Adrenal gland (tissue), 5 donors: ENCODE results near the gene IFI27L1.

Experiments used
- POLR2A ChIP-seq, 2 donors: fragments of 450-650 bp; IDR thresholded peaks; one replicate each; pipeline ENCODE4 v1.6.1; 2017; ENCODE audit warnings: antibody characterized with exemption in 2 of 2, mild to moderate bottlenecking in 2 of 2, moderate library complexity in 1 of 2
- TF ChIP-seq, protein P1 (sequence below), 6 experiments: fragments of 450-650 bp in 4 of 6; fragments of 200-600 bp in 2 of 6; sonication (generic) in 1 of 6; IDR thresholded peaks; 1 replicate in 5 of 6; 2 replicates in 1 of 6; pipeline versions ENCODE4 v1.5.1 to v1.8.0; 2016 to 2021; ENCODE audit warnings: antibody characterized with exemption in 6 of 6, mild to moderate bottlenecking in 2 of 6, moderate library complexity in 1 of 6
- donor health status: DM: no; HTN: no; CAD: no.

DNA sequence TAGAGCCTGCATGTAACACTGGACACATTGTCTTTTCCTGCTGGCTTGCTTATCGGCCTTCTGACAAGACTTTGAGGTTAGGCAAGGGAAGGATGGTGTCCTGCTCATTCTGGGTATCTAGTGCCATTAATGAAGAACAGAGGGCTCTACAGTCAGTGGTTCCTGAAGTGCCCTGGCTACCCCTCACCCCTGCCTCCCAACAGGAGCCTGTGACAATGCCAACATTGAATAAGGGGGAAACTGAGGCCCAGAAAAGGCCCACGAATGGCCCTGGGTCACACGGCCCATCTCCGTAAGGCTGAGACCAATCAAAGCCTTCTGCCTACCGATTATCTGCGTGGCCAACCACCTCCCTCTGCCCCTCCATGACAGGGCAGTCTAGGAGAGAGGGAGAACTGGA is 46.2 kb downstream of the IFI27L1 start:
- TF ChIP-seq, protein P1, sequence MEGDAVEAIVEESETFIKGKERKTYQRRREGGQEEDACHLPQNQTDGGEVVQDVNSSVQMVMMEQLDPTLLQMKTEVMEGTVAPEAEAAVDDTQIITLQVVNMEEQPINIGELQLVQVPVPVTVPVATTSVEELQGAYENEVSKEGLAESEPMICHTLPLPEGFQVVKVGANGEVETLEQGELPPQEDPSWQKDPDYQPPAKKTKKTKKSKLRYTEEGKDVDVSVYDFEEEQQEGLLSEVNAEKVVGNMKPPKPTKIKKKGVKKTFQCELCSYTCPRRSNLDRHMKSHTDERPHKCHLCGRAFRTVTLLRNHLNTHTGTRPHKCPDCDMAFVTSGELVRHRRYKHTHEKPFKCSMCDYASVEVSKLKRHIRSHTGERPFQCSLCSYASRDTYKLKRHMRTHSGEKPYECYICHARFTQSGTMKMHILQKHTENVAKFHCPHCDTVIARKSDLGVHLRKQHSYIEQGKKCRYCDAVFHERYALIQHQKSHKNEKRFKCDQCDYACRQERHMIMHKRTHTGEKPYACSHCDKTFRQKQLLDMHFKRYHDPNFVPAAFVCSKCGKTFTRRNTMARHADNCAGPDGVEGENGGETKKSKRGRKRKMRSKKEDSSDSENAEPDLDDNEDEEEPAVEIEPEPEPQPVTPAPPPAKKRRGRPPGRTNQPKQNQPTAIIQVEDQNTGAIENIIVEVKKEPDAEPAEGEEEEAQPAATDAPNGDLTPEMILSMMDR (IDR thresholded peaks at IDR 0.05), result no peak
- TF ChIP-seq POLR2A (IDR thresholded peaks at IDR 0.05), result no peak
